SK-N-SH treated with all-trans-retinoic acid at 6 μM for 48 hours (cell line): ENCODE results near the gene NSUN4.
"Not testable (repeated sequence)": the region's sequence is repeated elsewhere in the genome, so short reads cannot be mapped to it uniquely, and the experiment has no call there.

Source experiments
- ARNTL ChIP-seq: fragments of 450-650 bp; formaldehyde crosslinking; IDR thresholded peaks from 2 replicates; pipeline ENCODE4 v1.5.0; 2020; ENCODE audit warnings: low read depth, mild to moderate bottlenecking, moderate library complexity, borderline replicate concordance
- CREB5 ChIP-seq: fragments of 250-450 bp; sonication (Bioruptor Pico); IDR thresholded peaks from 2 replicates; pipeline ENCODE4 v1.5.1; 2020; ENCODE audit warnings: low read depth, mild to moderate bottlenecking, moderate library complexity
- OSR1 ChIP-seq: fragments of 250-450 bp; sonication (Bioruptor Pico); IDR thresholded peaks from 2 replicates; pipeline ENCODE4 v1.8.0; 2022; ENCODE audit warnings: moderate library complexity, mild to moderate bottlenecking, inconsistent platforms
- TSHZ2 ChIP-seq: fragments of 250-450 bp; sonication (Bioruptor Pico); IDR thresholded peaks from 2 replicates; pipeline ENCODE4 v1.5.0; 2020; ENCODE audit warnings: mild to moderate bottlenecking, moderate library complexity
- ZFP30 ChIP-seq: fragments of 450-650 bp; formaldehyde crosslinking; IDR thresholded peaks from 2 replicates; pipeline ENCODE4 v1.5.0; 2022; ENCODE audit warnings: mild to moderate bottlenecking, moderate library complexity
- ZNF70 ChIP-seq: fragments of 450-650 bp; formaldehyde crosslinking; IDR thresholded peaks from 2 replicates; pipeline ENCODE4 v1.5.0; 2020; ENCODE audit warnings: mild to moderate bottlenecking, moderate library complexity
- TF ChIP-seq, protein P1 (sequence below): fragments of 250-450 bp; sonication (Bioruptor Pico); IDR thresholded peaks from 2 replicates; pipeline ENCODE4 v1.8.0; 2020; ENCODE audit warnings: mild to moderate bottlenecking, moderate library complexity, borderline replicate concordance
- TF ChIP-seq, protein P2 (sequence below): fragments of 250-450 bp; sonication (Bioruptor Pico); IDR thresholded peaks from 2 replicates; pipeline ENCODE4 v1.8.0; 2021; ENCODE audit warnings: low read depth, mild to moderate bottlenecking, moderate library complexity, borderline replicate concordance
- TF ChIP-seq, protein P3 (sequence below): fragments of 250-450 bp; sonication (Bioruptor Pico); IDR thresholded peaks from 2 replicates; pipeline ENCODE4 v1.5.1; 2021; ENCODE audit warnings: mild to moderate bottlenecking, moderate library complexity

- TF ChIP-seq, protein P1, sequence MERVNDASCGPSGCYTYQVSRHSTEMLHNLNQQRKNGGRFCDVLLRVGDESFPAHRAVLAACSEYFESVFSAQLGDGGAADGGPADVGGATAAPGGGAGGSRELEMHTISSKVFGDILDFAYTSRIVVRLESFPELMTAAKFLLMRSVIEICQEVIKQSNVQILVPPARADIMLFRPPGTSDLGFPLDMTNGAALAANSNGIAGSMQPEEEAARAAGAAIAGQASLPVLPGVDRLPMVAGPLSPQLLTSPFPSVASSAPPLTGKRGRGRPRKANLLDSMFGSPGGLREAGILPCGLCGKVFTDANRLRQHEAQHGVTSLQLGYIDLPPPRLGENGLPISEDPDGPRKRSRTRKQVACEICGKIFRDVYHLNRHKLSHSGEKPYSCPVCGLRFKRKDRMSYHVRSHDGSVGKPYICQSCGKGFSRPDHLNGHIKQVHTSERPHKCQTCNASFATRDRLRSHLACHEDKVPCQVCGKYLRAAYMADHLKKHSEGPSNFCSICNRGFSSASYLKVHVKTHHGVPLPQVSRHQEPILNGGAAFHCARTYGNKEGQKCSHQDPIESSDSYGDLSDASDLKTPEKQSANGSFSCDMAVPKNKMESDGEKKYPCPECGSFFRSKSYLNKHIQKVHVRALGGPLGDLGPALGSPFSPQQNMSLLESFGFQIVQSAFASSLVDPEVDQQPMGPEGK = not testable (repeated sequence)
- not testable (repeated sequence) for TF ChIP-seq TSHZ2 (CRISPR knock-in tag); OSR1 (CRISPR knock-in tag); ARNTL (CRISPR knock-in tag); ZFP30 (CRISPR knock-in tag); ZNF70; CREB5 (CRISPR knock-in tag)
- TF ChIP-seq, protein P2, sequence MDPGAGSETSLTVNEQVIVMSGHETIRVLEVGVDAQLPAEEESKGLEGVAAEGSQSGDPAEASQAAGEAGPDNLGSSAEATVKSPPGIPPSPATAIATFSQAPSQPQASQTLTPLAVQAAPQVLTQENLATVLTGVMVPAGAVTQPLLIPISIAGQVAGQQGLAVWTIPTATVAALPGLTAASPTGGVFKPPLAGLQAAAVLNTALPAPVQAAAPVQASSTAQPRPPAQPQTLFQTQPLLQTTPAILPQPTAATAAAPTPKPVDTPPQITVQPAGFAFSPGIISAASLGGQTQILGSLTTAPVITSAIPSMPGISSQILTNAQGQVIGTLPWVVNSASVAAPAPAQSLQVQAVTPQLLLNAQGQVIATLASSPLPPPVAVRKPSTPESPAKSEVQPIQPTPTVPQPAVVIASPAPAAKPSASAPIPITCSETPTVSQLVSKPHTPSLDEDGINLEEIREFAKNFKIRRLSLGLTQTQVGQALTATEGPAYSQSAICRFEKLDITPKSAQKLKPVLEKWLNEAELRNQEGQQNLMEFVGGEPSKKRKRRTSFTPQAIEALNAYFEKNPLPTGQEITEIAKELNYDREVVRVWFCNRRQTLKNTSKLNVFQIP (CRISPR knock-in tag) = not testable (repeated sequence)
- TF ChIP-seq, protein P3, sequence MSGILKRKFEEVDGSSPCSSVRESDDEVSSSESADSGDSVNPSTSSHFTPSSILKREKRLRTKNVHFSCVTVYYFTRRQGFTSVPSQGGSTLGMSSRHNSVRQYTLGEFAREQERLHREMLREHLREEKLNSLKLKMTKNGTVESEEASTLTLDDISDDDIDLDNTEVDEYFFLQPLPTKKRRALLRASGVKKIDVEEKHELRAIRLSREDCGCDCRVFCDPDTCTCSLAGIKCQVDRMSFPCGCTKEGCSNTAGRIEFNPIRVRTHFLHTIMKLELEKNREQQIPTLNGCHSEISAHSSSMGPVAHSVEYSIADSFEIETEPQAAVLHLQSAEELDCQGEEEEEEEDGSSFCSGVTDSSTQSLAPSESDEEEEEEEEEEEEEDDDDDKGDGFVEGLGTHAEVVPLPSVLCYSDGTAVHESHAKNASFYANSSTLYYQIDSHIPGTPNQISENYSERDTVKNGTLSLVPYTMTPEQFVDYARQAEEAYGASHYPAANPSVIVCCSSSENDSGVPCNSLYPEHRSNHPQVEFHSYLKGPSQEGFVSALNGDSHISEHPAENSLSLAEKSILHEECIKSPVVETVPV (CRISPR knock-in tag) = not testable (repeated sequence)
Measured at GRCh38 chr1:46330381-46330780, 10.2 kb upstream of the NSUN4 start.
